GM12875 (cell line): ENCODE results near the gene HOXD8.

Experiments
- H3K4me3 ChIP-seq: one replicate; pipeline ENCODE4 v1.5.1; 2011; ENCODE audit warnings: low read depth, low read length, control low read depth
- TF ChIP-seq, protein P1 (sequence below): IDR thresholded peaks from 2 replicates; pipeline ENCODE4 v1.5.1; 2011; ENCODE audit warnings: low read depth, mild to moderate bottlenecking, control low read depth, inconsistent platforms, low read length, moderate library complexity, borderline replicate concordance; ENCODE audit not compliant: insufficient read depth

HOXD8 gene

GRCh38 chr2:176131848-176132158, 2.3 kb downstream of the HOXD8 start:
- TF ChIP-seq, protein P1, sequence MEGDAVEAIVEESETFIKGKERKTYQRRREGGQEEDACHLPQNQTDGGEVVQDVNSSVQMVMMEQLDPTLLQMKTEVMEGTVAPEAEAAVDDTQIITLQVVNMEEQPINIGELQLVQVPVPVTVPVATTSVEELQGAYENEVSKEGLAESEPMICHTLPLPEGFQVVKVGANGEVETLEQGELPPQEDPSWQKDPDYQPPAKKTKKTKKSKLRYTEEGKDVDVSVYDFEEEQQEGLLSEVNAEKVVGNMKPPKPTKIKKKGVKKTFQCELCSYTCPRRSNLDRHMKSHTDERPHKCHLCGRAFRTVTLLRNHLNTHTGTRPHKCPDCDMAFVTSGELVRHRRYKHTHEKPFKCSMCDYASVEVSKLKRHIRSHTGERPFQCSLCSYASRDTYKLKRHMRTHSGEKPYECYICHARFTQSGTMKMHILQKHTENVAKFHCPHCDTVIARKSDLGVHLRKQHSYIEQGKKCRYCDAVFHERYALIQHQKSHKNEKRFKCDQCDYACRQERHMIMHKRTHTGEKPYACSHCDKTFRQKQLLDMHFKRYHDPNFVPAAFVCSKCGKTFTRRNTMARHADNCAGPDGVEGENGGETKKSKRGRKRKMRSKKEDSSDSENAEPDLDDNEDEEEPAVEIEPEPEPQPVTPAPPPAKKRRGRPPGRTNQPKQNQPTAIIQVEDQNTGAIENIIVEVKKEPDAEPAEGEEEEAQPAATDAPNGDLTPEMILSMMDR = no peak
- H3K4me3 ChIP-seq = no peak overlapping the region

DNA sequence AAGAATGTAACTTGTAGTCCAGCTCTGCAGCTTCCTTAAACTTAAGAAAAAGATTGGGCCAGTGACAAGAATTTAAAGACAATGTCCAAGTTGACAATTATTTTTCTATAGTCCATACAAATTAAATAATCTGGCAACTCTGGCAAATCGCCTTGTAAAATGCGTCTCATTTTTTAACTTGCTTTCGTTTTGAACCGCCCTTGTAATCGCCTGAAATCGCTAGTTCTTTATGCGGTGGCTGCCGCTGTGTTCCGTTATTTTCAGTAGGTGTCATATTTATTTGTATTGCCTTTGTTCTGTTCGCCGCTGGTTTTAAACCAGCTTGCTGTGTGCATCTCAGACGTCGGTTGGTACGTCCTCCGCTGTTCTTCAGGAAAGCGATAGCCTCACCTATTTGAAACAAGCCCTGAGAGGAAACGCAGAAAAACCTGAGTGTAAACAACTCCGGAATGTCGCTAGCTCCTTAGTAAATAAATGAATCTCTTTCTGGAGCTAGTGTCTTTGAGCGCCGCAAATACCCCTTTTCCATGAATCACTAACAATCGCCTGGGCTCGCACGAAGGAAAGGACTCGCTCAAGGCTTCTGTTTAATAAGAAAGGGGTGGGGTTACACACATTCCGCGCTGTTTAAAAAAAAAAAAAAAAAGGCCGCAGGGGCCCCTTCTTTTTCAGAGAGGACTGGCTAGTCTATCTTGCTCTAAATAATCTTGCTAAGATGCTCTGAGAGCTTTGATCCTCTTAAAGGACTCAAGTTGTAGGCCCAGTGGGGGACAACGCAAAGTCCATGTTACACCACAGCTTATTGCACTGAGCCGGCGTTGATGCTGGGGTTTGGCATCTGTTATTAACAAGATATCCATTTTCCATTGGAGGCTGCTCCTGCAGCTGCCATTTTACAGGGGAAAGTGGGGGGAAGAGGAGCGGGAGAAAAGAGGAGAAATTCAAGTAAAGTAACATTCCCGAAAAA, 3.0 kb downstream of the HOXD8 start:
- TF ChIP-seq, protein P1 = no peak
- no peak overlapping the region for H3K4me3 ChIP-seq

DNA sequence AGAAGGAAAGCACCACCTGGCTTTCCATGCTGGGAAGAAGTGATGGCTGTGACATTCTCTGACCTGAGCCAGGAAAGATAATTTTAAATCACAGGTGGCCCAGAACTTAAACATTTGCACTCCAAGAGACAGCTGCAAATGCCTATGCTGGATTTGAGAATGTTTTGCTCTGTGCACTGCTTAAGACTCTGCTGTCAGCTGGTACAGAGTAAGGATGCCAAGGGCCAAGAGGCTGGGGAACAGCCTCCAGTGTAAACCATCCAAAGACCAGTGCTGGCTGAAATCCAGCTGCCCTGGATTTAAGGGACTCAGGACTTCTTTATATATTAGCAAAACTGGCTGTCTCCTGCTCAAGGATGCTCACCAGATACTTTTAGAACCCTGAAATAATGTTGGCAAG, 3.9 kb downstream of the HOXD8 start:
- TF ChIP-seq, protein P1 = no peak
- H3K4me3 ChIP-seq = no peak overlapping the region

DNA sequence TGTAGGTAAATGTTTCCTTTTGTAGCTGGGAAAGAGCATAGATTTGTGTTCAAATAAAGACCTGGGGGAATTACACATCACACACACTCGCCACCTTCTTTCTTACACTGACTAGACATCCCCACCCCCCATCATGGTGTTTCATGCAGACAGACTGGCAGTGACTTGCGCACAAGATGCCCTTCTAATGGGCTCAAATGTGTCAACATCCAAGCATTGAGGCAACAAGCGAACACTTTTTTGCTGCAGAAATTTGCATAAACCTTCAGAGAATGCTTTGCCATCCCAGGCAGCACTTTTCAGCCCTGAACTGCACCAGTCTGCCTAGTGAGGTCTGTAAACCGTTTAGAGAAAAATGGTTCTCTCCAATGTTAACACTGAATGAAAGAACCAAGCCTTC, 4.5 kb downstream of the HOXD8 start:
- TF ChIP-seq, protein P1 = no peak
- no peak overlapping the region for H3K4me3 ChIP-seq

DNA sequence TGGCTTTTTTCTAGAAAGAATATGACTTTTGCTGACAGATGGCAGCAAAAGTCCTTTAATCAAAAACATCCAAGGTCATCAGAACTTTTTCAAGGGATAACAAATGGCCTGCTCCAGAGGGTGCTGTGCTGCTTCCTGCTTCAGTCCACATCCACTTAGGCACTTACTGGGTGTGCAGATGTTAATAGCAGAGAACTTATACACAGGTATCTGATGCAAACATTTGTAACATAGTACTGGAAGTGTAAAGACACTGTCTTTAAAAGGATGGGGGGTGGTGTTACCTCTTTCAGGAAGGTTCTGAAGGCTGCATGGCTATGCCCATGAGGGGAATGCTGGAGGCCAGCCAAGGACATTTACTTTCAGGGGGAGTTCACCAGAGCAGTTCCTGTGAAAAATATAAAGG, 5.5 kb downstream of the HOXD8 start:
- TF ChIP-seq, protein P1 = no peak
- no peak overlapping the region for H3K4me3 ChIP-seq

- TF ChIP-seq, protein P1 = no peak
- H3K4me3 ChIP-seq = peak overlapping the region; percentile 12
Observed at GRCh38 chr2:176136374-176137251, 7.1 kb downstream of the HOXD8 start.

GRCh38 chr2:176137252-176137580, 7.7 kb downstream of the HOXD8 start:
- H3K4me3 ChIP-seq = no peak overlapping the region
- TF ChIP-seq, protein P1 = no peak
